ENCODE data around the gene CCDC3. TPM values are rescaled to one million over a fixed set of nuclear protein-coding genes. Genes with fewer than 3 reads are reported as not detected.

Gene CCDC3
- total and polyA plus RNA-seq, 8 donors, result 6.0 to 11.8 (median 8.2) TPM

DNA sequence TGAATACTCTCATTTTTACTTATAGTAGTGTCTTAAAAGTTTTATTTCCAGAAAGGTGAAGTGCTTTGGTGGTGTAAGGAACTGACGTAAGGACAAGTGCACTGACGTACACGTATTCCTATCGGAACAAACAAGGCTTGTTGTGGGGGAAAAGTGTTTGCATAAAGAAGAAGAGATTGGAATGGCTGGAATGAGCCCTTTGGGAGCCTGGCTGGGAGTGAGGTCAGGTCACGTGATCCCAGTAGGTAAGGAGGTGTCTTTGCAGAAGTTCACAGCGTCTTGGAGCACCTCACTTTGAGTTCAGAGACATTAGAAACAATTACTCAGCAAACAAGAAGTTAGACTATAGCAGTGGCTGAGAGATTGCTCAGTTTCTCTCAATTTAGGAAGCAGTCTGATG, 104.2 kb downstream of the CCDC3 start:
- TF ChIP-seq, protein P1, sequence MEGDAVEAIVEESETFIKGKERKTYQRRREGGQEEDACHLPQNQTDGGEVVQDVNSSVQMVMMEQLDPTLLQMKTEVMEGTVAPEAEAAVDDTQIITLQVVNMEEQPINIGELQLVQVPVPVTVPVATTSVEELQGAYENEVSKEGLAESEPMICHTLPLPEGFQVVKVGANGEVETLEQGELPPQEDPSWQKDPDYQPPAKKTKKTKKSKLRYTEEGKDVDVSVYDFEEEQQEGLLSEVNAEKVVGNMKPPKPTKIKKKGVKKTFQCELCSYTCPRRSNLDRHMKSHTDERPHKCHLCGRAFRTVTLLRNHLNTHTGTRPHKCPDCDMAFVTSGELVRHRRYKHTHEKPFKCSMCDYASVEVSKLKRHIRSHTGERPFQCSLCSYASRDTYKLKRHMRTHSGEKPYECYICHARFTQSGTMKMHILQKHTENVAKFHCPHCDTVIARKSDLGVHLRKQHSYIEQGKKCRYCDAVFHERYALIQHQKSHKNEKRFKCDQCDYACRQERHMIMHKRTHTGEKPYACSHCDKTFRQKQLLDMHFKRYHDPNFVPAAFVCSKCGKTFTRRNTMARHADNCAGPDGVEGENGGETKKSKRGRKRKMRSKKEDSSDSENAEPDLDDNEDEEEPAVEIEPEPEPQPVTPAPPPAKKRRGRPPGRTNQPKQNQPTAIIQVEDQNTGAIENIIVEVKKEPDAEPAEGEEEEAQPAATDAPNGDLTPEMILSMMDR (IDR thresholded peaks at IDR 0.05), result no peak
- DNase-seq (no peak), ATAC-seq (no peak)
- Histone ChIP-seq H3K9me3 (peaks cover 0 to 16% of the 10 kb centered on the region in 2 donors), H3K4me1 (no peaks in the 10 kb centered on the region), H3K27ac (no peak overlapping the region), H3K27me3 (peaks cover 0 to 9% of the 10 kb centered on the region in 2 donors), H3K36me3 (no peaks in the 10 kb centered on the region), H3K4me3 (no peak overlapping the region)
- intact Hi-C loops (cut with DNase I), result no loop called here

DNA sequence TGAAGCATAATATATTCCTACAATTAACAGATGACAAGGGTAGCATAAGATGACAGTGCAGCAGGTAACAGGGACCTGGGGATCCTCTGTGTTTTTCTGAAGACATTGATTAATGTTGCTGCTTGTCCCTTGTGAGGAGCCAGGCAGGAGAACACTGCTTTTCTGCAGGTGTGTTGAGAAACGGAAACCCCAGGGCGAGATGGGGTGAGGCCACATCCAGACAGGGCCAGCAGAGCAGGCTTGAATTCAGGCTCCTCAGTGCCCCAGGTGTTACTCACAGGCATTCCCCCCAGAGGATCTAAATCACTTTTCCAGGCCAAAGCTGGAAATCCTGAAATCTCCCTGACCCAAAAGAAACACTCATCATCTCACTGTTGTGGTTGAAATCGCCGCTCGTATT, 105.3 kb downstream of the CCDC3 start:
- no peak overlapping the region for H3K4me3 ChIP-seq
- no peak overlapping the region for H3K27ac ChIP-seq
- no peaks in the 10 kb centered on the region for H3K4me1 ChIP-seq
- TF ChIP-seq, protein P1 (IDR thresholded peaks at IDR 0.05), result no peak
- H3K27me3 ChIP-seq, result peaks cover 0 to 7% of the 10 kb centered on the region in 2 donors
- H3K9me3 ChIP-seq, result peaks cover 0 to 16% of the 10 kb centered on the region in 2 donors
- ATAC-seq (no peak), DNase-seq (no peak)
- no peaks in the 10 kb centered on the region for H3K36me3 ChIP-seq
- intact Hi-C loops (cut with DNase I), result no loop called here

DNA sequence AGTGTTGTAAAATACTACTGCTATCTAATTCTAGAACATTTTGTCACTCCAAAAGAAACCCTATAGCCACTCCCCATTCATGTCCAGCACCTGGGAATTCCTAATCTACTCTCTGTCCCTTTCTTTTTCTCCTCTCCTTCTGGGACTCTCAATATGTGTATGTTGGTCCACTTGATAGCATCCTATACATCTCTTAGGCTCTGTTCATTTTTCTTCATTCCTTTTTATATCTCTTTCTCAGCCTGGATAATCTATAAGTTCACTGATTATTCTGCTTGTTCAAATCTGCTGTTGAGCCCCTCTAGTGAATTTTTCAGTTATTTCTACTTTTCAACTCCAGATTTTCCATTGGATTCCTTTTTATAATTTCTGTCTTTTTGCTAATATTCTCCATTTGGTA, 108.6 kb downstream of the CCDC3 start:
- DNase-seq (no peak), ATAC-seq (no peak)
- no peak overlapping the region for H3K4me3 ChIP-seq
- no peaks in the 10 kb centered on the region for H3K27me3 ChIP-seq
- no peaks in the 10 kb centered on the region for H3K4me1 ChIP-seq
- TF ChIP-seq, protein P1 (IDR thresholded peaks at IDR 0.05), result no peak
- H3K27ac ChIP-seq, result no peak overlapping the region
- peaks cover 0 to 16% of the 10 kb centered on the region in 2 donors for H3K9me3 ChIP-seq
- intact Hi-C loops (cut with DNase I), result no loop called here
- no peaks in the 10 kb centered on the region for H3K36me3 ChIP-seq

DNA sequence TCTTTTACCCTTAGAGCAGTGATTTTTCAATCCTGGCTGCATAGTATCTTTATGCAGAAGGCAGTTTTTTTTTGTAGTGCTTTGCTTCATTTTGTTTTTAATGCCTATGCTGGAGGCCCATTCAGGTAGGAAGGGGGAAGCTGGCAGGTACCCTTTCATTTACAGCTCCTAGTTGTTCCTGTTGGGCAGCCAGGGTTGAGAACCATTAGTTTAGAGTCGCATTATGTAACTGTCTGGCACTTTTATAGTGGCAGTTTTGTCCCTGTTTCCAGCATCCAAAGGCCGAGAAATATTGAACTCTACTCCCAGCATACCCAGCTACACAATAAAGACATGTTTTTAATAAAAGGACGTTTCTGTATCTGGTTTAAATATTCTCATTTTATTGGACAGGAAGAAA, 110.6 kb downstream of the CCDC3 start:
- no peak for DNase-seq
- ATAC-seq, result no peak
- Histone ChIP-seq H3K9me3 (peaks cover 0 to 16% of the 10 kb centered on the region in 2 donors), H3K27me3 (no peaks in the 10 kb centered on the region), H3K36me3 (no peaks in the 10 kb centered on the region), H3K4me3 (no peak overlapping the region), H3K4me1 (no peaks in the 10 kb centered on the region), H3K27ac (no peak overlapping the region)
- intact Hi-C loops (cut with DNase I), result no loop called here
- TF ChIP-seq, protein P1 (IDR thresholded peaks at IDR 0.05), result no peak

DNA sequence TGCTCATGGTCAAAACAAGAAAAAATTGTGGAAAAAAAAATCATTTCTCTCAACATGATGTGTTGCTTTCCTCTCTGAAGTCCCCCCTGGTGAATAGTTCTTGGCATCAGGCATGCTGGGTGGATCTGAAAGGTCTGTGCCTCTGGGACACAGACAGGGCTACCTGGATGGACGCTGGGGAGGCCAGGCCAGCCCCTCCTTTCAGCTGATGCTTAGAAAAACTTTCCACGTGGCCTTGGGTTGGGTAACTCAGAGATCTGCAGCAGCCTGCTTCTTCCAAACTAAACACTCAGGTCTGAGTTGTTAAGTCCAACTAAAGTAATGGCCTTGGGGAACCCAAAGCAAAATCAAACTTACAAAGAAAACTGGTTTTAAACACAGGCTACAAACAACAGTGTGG, 113.0 kb downstream of the CCDC3 start:
- intact Hi-C loops (cut with DNase I), result no loop called here

More for the DNA sequence above, 113.0 kb downstream of the CCDC3 start:
- no peak overlapping the region for H3K27ac ChIP-seq
- H3K9me3 ChIP-seq, result peaks cover 0 to 11% of the 10 kb centered on the region in 2 donors
- no peaks in the 10 kb centered on the region for H3K27me3 ChIP-seq
- H3K36me3 ChIP-seq, result no peaks in the 10 kb centered on the region
- H3K4me3 ChIP-seq, result no peak overlapping the region
- H3K4me1 ChIP-seq, result no peaks in the 10 kb centered on the region
- ATAC-seq, result no peak
- TF ChIP-seq, protein P1 (IDR thresholded peaks at IDR 0.05), result no peak
- no peak for DNase-seq
